Activated naive CD4-positive, alpha-beta T cell treated with anti-CD3 and anti-CD28 coated beads, Interleukin-2, amount 10 ng/mL, durations not matched to agents 7 days and 5 days (primary cell): ENCODE data around the gene GALNT15.

ENCODE experiments used
- CTCF ChIA-PET: fragments of 350-600 bp; sonication (Branson Sonifier 250); formaldehyde crosslinking; loops from one replicate; lab custom pipeline; 2021; ENCODE audit warnings: antibody characterized with exemption; lab: Charles Lee
- DNase-seq: peaks from one replicate; pipeline ENCODE4 v3.0.0-alpha.2; 2020
- H3K27ac Mint-ChIP-seq: one replicate; pipeline ENCODE4 v1.8.0; 2021; ENCODE audit warnings: mild to moderate bottlenecking, moderate library complexity, mixed read lengths
- H3K27me3 Mint-ChIP-seq: one replicate; pipeline ENCODE4 v1.8.0; 2021; ENCODE audit warnings: mild to moderate bottlenecking, mixed read lengths
- H3K36me3 Mint-ChIP-seq: one replicate; pipeline ENCODE4 v1.8.0; 2021; ENCODE audit warnings: mixed read lengths
- H3K4me1 Mint-ChIP-seq: one replicate; pipeline ENCODE4 v1.8.0; 2021; ENCODE audit warnings: mixed read lengths
- H3K4me3 Mint-ChIP-seq: one replicate; pipeline ENCODE4 v1.8.0; 2021; ENCODE audit warnings: mild to moderate bottlenecking, moderate library complexity, mixed read lengths
- H3K9me3 Mint-ChIP-seq: one replicate; pipeline ENCODE4 v1.8.0; 2021; ENCODE audit warnings: mixed read lengths

Gene GALNT15, protein sequence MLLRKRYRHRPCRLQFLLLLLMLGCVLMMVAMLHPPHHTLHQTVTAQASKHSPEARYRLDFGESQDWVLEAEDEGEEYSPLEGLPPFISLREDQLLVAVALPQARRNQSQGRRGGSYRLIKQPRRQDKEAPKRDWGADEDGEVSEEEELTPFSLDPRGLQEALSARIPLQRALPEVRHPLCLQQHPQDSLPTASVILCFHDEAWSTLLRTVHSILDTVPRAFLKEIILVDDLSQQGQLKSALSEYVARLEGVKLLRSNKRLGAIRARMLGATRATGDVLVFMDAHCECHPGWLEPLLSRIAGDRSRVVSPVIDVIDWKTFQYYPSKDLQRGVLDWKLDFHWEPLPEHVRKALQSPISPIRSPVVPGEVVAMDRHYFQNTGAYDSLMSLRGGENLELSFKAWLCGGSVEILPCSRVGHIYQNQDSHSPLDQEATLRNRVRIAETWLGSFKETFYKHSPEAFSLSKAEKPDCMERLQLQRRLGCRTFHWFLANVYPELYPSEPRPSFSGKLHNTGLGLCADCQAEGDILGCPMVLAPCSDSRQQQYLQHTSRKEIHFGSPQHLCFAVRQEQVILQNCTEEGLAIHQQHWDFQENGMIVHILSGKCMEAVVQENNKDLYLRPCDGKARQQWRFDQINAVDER

DNA sequence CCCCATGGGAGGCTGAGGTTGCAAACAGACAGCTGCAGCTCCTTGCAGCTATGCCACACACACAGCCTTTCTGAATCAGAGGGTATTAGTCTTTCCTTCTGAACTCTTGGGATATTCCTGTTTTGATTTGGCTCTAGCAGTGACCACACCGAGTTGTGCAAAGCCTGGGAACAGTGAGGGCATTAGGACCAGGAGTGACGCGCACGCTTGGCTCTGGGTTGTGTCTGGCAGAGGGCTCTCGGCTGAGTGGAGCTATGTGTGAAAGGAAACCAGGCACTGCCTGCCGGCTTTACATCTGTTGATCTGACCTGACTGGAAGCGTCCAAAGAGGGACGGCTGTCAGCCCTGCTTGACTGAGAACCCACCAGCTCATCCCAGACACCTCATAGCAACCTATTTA, at the start of gene GALNT15:
TSS of gene GALNT15 (plus strand) at position 292 of the 400 bp plus-strand sequence. CDS start 472 bp downstream, outside the sequence.
- H3K4me1 Mint-ChIP-seq = no peaks in the 10 kb centered on the region
- no peak for DNase-seq
- H3K4me3 Mint-ChIP-seq = no peak within 1 kb of the TSS
- peaks cover 36% of the 10 kb centered on the region for H3K27me3 Mint-ChIP-seq
- no peaks in the 10 kb centered on the region for H3K36me3 Mint-ChIP-seq
- CTCF ChIA-PET = interaction anchor here (1.4 kb wide), 1 partner anchor 125 kb away, joined by 3 read pairs; no protein-coding TSS in a partner anchor
- no peaks in the 10 kb centered on the region for H3K9me3 Mint-ChIP-seq
- no peak within 1 kb of the TSS for H3K27ac Mint-ChIP-seq

DNA sequence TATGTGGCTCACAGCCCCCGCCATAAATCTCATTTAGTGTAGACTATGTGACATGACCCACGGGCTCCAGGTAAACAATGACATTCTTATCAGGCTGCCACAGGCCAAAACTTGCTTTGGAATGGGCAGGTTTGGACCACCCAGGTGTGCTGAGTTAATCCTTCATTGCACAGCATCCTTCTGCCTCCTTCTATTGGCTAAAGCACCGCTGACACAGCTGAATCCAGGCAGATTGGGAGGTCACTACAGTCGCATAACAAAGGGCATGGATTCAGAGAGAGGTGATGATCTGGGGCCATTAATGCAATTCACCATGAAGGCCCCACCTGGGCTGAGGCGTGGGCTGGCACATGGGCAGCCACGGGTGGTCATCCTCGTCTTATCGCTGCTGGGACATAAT, 47.8 kb upstream of the GALNT15 start:
- no peak overlapping the region for H3K4me3 Mint-ChIP-seq
- CTCF ChIA-PET = no interaction called here

DNA sequence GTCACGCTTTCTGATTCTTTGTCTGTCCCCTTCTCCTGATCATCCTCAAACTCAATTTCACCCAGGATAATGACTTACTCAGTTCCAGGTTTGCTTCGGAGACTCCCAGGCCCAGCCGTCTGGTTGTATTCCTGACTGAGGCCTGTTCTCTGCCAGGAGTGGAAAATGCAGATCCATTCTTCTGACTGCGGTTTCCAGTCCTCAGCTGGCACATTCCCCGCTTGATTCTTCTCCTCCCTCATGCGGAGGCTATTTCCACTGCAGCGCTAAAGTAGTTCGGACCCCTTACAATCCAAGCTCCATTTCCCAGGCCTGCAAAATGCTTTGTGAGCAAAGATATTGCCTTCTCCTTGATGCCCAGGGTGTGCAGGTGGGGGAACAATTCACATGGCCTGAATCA, 47.2 kb upstream of the GALNT15 start:
- no peak overlapping the region for H3K27ac Mint-ChIP-seq
- CTCF ChIA-PET = no interaction called here
- no peaks in the 10 kb centered on the region for H3K4me1 Mint-ChIP-seq
- H3K36me3 Mint-ChIP-seq = no peaks in the 10 kb centered on the region
- peaks cover under 1% of the 10 kb centered on the region for H3K27me3 Mint-ChIP-seq
- H3K9me3 Mint-ChIP-seq = no peaks in the 10 kb centered on the region
- no peak for DNase-seq
- H3K4me3 Mint-ChIP-seq = no peak overlapping the region

More for the DNA sequence above, 47.8 kb upstream of the GALNT15 start:
- no peak overlapping the region for H3K27ac Mint-ChIP-seq
- H3K4me1 Mint-ChIP-seq = no peaks in the 10 kb centered on the region
- H3K9me3 Mint-ChIP-seq = no peaks in the 10 kb centered on the region
- DNase-seq = no peak
- no peaks in the 10 kb centered on the region for H3K36me3 Mint-ChIP-seq
- no peaks in the 10 kb centered on the region for H3K27me3 Mint-ChIP-seq

DNA sequence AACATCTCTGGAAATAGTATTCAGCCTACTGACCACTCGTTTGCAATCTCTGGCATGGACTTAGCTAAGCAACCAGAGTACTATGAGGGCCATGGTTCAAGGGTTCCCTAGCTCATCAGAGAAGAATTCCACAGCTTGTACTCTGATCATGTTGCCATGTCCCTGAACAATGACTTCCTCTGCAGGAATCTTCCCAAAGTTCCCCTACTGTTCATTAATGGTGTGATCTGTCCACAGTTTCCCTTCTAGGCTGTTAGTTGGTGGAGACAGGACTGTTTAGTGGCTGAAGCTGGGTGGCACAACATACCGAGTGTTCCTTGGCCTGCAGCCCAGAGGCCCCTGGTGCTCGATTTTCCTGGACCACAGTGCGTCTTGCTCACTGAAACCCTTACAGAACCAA, 44.4 kb upstream of the GALNT15 start:
- no peak overlapping the region for H3K4me3 Mint-ChIP-seq
- no peak for DNase-seq

DNA sequence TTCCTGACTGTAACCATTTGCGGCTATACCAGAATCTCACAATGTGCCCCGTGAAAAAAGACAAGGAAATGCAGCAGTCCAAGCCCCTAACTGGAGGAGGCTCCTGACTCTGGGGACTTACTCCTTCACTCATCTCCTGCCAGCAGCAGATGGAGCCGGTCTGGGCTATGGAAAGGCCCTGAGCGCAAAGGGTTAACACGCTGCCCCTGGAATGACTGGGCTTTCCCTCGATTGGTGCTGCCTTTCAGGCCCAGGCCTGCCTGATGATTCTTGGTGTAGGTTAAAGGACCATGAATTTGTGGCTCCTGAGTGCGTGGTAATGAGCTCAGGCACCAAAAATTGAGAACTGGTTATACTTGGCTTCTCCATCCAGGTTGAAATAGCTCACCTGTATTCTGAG, 42.3 kb upstream of the GALNT15 start:
- Mint-ChIP-seq H3K4me3 (no peak overlapping the region), H3K36me3 (no peaks in the 10 kb centered on the region), H3K27ac (no peak overlapping the region), H3K4me1 (no peaks in the 10 kb centered on the region), H3K9me3 (no peaks in the 10 kb centered on the region), H3K27me3 (peaks cover 11% of the 10 kb centered on the region)
- no peak for DNase-seq
- CTCF ChIA-PET = no interaction called here

More for the DNA sequence above, 44.4 kb upstream of the GALNT15 start:
- H3K27me3 Mint-ChIP-seq = peaks cover 6% of the 10 kb centered on the region
- H3K27ac Mint-ChIP-seq = no peak overlapping the region
- H3K36me3 Mint-ChIP-seq = no peaks in the 10 kb centered on the region
- CTCF ChIA-PET = interaction anchor here (1.1 kb wide), 1 partner anchor 118 kb away, joined by 3 read pairs; no protein-coding TSS in a partner anchor
- no peaks in the 10 kb centered on the region for H3K9me3 Mint-ChIP-seq
- no peaks in the 10 kb centered on the region for H3K4me1 Mint-ChIP-seq

DNA sequence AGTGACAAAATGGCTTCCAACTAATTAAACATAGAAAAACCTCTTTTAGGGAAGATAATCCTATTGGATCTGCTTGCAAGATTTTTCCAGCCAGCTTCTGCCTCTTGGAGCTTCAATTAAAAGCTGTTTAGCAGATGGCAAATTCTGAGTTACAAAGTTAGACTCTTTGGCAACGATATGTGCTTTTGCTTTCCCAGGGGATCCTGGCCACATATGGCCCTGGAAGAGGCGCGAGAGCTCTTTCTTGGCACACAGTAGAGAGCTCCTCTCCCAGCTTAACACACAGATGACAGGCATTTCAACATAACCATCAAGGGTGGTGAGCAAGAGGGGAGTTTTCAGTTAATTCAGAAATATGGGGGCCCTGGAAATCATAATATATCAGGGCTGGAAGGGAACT, 41.6 kb upstream of the GALNT15 start:
- DNase-seq = no peak
- Mint-ChIP-seq H3K4me3 (no peak overlapping the region), H3K36me3 (no peaks in the 10 kb centered on the region), H3K9me3 (no peaks in the 10 kb centered on the region), H3K27ac (no peak overlapping the region), H3K4me1 (no peaks in the 10 kb centered on the region), H3K27me3 (peaks cover 11% of the 10 kb centered on the region)
- CTCF ChIA-PET = no interaction called here

DNA sequence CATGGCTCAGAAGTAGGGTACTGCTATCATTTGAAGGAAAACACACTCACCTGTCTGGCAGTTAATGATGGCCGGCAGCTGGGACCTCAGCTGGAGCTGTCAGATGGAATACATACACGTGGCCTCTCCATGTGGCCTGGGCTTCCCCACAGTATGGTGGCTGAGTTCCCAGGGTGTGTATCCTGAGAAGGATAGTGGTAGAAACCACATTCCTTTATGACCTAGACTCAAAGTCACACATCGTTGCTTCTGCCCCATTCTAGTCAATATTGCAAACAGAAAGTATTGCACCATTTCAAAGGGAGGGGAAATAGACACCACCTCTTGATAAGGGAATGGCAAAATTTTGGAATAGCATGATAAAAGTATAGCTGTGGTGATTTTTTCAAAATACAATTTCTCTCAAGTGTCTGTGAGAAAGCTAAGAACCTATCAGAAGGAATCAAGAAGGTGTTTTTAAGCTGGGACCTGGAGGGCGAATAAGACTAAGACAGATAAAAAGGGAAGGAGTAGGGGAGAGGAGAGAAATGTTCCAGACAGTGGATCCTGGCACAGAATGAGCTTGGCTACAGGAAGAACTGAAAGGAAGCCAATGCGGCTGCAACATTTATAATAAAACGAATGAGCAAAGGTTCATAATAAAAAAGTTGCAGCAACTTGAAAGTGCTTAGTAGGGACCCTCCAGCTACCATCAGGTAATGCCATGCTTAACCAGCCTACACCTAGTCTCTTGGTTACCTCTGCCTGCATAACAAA, 40.1 kb upstream of the GALNT15 start:
- DNase-seq = no peak
- Mint-ChIP-seq H3K9me3 (no peaks in the 10 kb centered on the region), H3K4me3 (no peak overlapping the region), H3K27ac (no peak overlapping the region), H3K4me1 (no peaks in the 10 kb centered on the region), H3K27me3 (peaks cover 11% of the 10 kb centered on the region), H3K36me3 (no peaks in the 10 kb centered on the region)
- CTCF ChIA-PET = interaction anchor here (0.6 kb wide), 1 partner anchor 1395 kb away, joined by 3 read pairs; no protein-coding TSS in a partner anchor

DNA sequence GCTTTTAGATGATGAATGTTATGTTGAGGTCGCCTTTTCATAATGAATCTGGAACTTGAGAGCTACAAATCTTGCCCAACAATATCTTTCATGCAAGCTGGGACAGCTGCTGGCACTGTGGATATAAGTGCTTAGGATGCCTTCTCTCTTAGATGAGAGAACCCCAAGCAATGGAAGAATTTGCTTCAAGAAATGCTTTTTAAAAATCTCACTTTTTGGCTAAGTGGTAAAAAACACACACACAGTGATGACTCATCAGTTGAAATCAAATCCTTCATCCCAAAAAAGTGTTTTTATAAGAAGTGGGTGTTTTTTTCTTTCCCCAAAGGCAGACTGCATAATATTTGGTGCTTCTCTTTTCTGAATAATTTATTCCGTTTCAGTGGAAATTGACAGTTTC, 38.4 kb upstream of the GALNT15 start:
- Mint-ChIP-seq H3K36me3 (no peaks in the 10 kb centered on the region), H3K9me3 (no peaks in the 10 kb centered on the region), H3K27me3 (peaks cover 11% of the 10 kb centered on the region), H3K4me1 (no peaks in the 10 kb centered on the region), H3K4me3 (no peak overlapping the region), H3K27ac (no peak overlapping the region)
- CTCF ChIA-PET = no interaction called here
- DNase-seq = no peak

DNA sequence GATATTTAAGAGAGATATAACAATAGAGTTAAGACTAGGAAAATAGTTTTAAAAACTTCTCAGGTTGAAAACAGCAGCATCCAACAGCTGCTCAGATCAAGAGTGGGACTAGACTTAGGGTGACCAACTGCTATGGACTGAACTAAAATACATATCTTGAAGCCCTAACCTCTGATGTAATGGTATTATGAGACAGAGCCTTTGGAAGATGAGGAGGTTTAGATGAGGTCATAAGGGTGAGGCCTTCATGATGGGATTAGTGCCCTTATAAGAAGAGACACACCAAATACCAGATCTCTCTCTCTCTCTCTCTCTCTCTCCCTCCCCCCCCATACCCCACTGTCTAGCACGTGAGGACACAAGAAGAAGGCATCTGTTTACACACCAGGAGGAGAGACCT, 37.4 kb upstream of the GALNT15 start:
- no peak for DNase-seq

DNA sequence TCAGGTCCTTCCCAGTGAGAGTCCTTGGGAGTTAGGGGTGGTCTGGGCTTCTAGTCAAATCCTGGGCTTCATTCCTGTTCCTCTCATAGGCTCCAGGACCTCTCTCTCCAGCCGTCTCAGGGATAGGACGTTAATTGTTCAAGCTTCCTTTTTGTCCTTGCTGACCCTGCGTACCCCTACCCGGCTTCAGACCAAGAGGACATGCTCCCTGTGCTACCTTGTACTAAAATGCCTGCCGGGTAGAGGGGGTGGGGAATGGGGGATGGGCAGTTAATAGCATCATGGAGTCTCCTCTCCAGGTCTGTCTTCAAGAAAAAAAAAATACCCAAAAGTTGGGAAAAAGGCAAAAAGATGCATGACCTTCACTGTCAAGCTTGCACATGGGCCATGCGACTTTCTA, 36.5 kb upstream of the GALNT15 start:
- Mint-ChIP-seq H3K36me3 (no peaks in the 10 kb centered on the region), H3K4me1 (no peaks in the 10 kb centered on the region), H3K4me3 (no peak overlapping the region), H3K27ac (no peak overlapping the region), H3K9me3 (no peaks in the 10 kb centered on the region), H3K27me3 (peaks cover 5% of the 10 kb centered on the region)
- no peak for DNase-seq
- CTCF ChIA-PET = no interaction called here

More for the DNA sequence above, 37.4 kb upstream of the GALNT15 start:
- no peaks in the 10 kb centered on the region for H3K36me3 Mint-ChIP-seq
- H3K27ac Mint-ChIP-seq = no peak overlapping the region
- H3K27me3 Mint-ChIP-seq = peaks cover 11% of the 10 kb centered on the region
- CTCF ChIA-PET = no interaction called here
- no peak overlapping the region for H3K4me3 Mint-ChIP-seq
- H3K4me1 Mint-ChIP-seq = no peaks in the 10 kb centered on the region
- H3K9me3 Mint-ChIP-seq = no peaks in the 10 kb centered on the region

DNA sequence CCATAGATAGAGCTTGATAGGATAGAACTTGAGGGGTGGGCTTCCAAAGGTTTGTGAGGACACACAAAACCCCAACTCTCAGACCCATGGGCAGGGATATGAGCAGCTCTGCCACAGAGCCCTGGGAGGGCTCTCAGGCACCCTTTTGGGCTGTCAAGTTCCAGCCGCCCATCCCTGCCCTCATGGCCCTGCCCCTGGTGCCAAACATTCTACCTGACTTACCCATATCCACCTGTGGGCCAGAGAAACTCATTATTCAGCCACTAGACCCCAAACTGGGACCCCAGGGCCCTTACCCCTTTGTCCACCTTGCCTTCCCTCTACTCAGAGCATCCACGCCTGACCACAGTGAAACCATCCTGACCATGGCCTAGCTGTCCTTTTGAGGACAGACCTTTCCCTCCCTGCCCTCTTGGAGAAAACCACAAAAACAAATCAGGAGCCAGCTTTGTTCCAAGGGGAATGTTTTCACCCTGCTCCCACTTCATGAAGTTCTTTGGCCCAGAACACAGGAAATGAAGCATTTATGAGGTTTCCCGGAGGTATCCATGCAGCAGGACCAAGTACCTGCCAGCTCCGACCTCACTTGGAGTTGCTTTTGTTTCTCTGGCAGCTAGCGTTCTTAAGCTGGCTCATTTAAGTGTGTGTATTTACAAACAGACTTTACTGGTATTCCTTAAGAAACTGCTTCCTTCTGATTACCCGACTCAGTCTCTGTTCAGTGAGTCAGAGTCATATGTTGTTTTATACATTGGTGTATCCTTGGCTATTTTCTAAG, 34.2 kb upstream of the GALNT15 start:
- CTCF ChIA-PET = no interaction called here
- Mint-ChIP-seq H3K4me3 (no peak overlapping the region), H3K36me3 (no peaks in the 10 kb centered on the region), H3K4me1 (no peaks in the 10 kb centered on the region), H3K27ac (no peak overlapping the region), H3K27me3 (peaks cover 9% of the 10 kb centered on the region), H3K9me3 (peaks cover 11% of the 10 kb centered on the region)
- DNase-seq = no peak

DNA sequence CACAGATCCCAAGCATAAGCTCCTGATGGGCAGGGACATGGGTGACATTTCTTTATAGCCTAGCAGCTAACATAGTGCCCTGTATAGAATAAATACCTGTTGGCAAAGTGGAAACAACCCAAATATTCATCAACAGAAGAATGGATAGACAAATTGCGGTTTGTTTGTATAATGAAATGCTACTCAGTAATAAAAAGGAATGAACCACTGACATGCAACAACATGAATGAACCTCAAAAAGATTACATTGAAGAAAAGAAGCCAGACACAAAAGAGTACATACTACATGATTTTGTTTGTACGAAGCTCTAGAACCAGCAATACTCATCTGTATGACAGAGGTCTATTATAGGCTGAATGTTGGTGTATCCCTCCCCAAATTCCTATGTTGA, 33.6 kb upstream of the GALNT15 start:
- Mint-ChIP-seq H3K27me3 (peaks cover 14% of the 10 kb centered on the region), H3K4me1 (no peaks in the 10 kb centered on the region), H3K27ac (no peak overlapping the region), H3K9me3 (peaks cover 11% of the 10 kb centered on the region), H3K36me3 (no peaks in the 10 kb centered on the region), H3K4me3 (no peak overlapping the region)
- DNase-seq = no peak
- CTCF ChIA-PET = no interaction called here

DNA sequence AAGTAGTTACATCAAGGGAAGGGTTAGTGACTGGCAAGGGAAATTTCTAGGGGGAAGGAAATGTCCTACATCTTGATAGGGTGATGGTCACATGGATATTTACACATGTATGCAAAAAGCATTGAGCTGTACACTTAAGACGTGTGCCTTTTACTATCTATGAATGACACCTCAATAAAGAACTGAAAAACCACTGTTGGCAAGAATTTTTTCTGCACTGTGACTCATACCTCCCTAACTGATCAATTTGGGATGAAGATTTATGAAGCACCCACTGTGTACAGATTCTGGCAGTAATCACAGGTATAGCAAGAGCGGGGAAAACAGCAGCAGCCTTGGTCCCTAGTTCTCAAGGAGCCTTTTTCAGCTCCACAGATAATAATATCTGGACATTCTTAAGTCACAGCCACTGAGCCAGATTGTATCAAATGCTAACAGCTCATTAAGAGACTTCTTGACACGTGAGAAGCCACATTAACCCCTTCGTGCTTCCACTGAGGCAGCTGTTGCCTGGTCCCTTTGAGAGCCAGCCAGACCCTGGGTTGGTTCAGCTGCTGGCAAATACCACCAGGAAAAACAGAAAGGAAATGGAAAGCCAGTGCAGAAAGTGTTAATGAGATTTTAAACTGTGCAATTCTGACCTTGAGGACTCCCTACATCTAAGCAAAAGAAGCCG, 32.0 kb upstream of the GALNT15 start:
- Mint-ChIP-seq H3K36me3 (no peaks in the 10 kb centered on the region), H3K4me3 (no peak overlapping the region)
- CTCF ChIA-PET = no interaction called here

More for the DNA sequence above, 32.0 kb upstream of the GALNT15 start:
- H3K27me3 Mint-ChIP-seq = peaks cover 9% of the 10 kb centered on the region
- no peak for DNase-seq
- peaks cover 5% of the 10 kb centered on the region for H3K4me1 Mint-ChIP-seq
- peaks cover 11% of the 10 kb centered on the region for H3K9me3 Mint-ChIP-seq
- H3K27ac Mint-ChIP-seq = no peak overlapping the region
